Body of pancreas (tissue), 4 donors: Measurements from ENCODE around the gene ADCY2.

ENCODE experiments used
- POLR2A ChIP-seq, 3 donors: fragments of 450-650 bp; IDR thresholded peaks; one replicate each; pipeline ENCODE4 v1.6.1; 2016; ENCODE audit warnings: antibody characterized with exemption in 3 of 3, mild to moderate bottlenecking in 2 of 3
- TF ChIP-seq, protein P1 (sequence below), 7 experiments: fragments of 450-650 bp in 4 of 7; fragments of 200-600 bp in 3 of 7; sonication (generic) in 3 of 7; IDR thresholded peaks; one replicate each; pipeline ENCODE4 v1.5.1; 2016 to 2019; ENCODE audit warnings: antibody characterized with exemption in 7 of 7

DNA sequence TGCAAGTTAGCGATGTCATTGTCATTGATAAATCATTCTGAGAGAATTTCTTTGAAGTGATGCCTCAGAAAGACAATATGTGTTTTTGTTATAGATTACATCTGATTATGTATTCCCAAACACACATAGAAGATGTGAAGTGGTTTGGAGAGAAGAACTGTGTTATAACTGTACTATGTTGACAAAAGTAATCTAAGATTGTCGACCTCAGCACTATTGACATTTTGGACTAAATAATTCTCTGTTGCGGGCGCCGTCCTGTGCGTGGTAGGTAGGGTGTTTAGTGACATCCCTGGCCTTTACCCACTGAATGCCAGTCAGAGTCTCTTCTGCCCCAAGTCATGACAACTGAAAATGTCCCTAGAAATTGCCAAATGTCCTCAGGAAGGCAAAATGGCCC, 377.2 kb downstream of the ADCY2 start:
- TF ChIP-seq, protein P1, sequence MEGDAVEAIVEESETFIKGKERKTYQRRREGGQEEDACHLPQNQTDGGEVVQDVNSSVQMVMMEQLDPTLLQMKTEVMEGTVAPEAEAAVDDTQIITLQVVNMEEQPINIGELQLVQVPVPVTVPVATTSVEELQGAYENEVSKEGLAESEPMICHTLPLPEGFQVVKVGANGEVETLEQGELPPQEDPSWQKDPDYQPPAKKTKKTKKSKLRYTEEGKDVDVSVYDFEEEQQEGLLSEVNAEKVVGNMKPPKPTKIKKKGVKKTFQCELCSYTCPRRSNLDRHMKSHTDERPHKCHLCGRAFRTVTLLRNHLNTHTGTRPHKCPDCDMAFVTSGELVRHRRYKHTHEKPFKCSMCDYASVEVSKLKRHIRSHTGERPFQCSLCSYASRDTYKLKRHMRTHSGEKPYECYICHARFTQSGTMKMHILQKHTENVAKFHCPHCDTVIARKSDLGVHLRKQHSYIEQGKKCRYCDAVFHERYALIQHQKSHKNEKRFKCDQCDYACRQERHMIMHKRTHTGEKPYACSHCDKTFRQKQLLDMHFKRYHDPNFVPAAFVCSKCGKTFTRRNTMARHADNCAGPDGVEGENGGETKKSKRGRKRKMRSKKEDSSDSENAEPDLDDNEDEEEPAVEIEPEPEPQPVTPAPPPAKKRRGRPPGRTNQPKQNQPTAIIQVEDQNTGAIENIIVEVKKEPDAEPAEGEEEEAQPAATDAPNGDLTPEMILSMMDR (IDR thresholded peaks at IDR 0.05) = no peak
- no peak for TF ChIP-seq POLR2A (IDR thresholded peaks at IDR 0.05)
